ENCODE measurements around the gene PEX11B.

The PEX11B gene

GRCh38 chr1:145871994-145872924 lies 46.3 kb downstream of the PEX11B start:
- no peak for DNase-seq (ENCODE audit: low read depth in 2 of 2)

GRCh38 chr1:145868232-145868631 lies 50.3 kb downstream of the PEX11B start:
- no peak for DNase-seq (ENCODE audit: low read depth in 2 of 2)

- DNase-seq (ENCODE audit: low read depth in 2 of 2), result no peak
Measured at GRCh38 chr1:145863282-145864018, 55.1 kb downstream of the PEX11B start.

All from activated CD4-positive, alpha-beta T cell treated with anti-CD3 and anti-CD28 coated beads for 24 hours (primary cell).